ENCODE measurements around the gene FANCF. TPM values are rescaled to one million over a fixed set of nuclear protein-coding genes. Genes with fewer than 3 reads are reported as not detected.

Gene FANCF
- total and polyA plus RNA-seq, 12 donors: 5.7 to 16.1 (median 9.6) TPM

DNA sequence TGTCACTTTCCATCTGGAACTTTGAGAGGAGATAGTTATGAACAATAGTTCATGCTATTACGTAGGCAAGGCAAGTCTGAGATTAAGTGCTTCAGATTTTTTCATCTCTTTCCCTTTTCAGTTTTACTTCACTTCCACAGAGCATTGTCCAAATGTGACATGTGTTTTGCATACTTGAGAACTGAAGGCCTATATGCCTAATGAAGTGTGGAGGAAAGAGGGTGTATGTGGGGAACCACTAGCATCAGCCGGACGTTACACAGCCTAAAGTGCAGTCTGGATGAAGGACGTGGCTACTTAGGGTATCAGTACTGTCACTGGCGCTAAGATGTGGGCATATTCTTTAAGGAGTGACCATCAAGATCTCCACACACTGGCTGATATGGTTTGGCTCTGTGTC is 26.2 kb downstream of the FANCF start:
- no peak for DNase-seq
- intact Hi-C loops (cut with DNase I): no loop called here
- H3K4me1 ChIP-seq (replicated peaks in 1 of 2): no peaks in the 10 kb centered on the region
- no peak for TF ChIP-seq POLR2A (IDR thresholded peaks at IDR 0.05)
- TF ChIP-seq, protein P1, sequence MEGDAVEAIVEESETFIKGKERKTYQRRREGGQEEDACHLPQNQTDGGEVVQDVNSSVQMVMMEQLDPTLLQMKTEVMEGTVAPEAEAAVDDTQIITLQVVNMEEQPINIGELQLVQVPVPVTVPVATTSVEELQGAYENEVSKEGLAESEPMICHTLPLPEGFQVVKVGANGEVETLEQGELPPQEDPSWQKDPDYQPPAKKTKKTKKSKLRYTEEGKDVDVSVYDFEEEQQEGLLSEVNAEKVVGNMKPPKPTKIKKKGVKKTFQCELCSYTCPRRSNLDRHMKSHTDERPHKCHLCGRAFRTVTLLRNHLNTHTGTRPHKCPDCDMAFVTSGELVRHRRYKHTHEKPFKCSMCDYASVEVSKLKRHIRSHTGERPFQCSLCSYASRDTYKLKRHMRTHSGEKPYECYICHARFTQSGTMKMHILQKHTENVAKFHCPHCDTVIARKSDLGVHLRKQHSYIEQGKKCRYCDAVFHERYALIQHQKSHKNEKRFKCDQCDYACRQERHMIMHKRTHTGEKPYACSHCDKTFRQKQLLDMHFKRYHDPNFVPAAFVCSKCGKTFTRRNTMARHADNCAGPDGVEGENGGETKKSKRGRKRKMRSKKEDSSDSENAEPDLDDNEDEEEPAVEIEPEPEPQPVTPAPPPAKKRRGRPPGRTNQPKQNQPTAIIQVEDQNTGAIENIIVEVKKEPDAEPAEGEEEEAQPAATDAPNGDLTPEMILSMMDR (IDR thresholded peaks at IDR 0.05): no peak
- WGBS, 4 donors: 76 to 80% (median 76%) methylated on average over 5 of the region's 5 CpGs
- H3K27me3 ChIP-seq: no peaks in the 10 kb centered on the region
- H3K36me3 ChIP-seq (replicated peaks in 1 of 2): no peaks in the 10 kb centered on the region
- H3K4me3 ChIP-seq: no peak overlapping the region
- no peak overlapping the region for H3K27ac ChIP-seq
- H3K9me3 ChIP-seq (replicated peaks in 1 of 3): no peaks in the 10 kb centered on the region

DNA sequence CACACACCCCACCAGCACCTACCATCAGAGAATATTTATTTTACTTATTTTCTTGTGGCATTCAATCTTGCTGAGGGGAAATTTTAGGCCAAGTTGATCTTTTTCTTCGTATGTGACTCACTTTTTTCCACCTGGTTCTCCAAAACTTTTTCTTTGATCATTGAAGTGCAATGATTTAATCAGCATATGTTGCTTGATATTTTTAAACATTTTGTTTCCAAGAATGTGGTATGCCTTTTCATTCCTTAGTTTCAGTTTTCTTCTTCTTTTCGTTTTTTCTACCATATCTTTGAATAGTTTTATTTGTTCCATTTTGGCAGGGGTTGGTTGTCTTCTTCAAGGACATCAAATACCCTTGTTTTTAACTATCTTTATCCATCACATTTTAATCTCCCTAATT is 28.6 kb downstream of the FANCF start:
- H3K27me3 ChIP-seq: no peaks in the 10 kb centered on the region
- H3K9me3 ChIP-seq (replicated peaks in 1 of 3): no peaks in the 10 kb centered on the region
- no peaks in the 10 kb centered on the region for H3K36me3 ChIP-seq (replicated peaks in 1 of 2)
- intact Hi-C loops (cut with DNase I): no loop called here
- H3K27ac ChIP-seq: no peak overlapping the region
- no peak for TF ChIP-seq POLR2A (IDR thresholded peaks at IDR 0.05)
- TF ChIP-seq, protein P1 (IDR thresholded peaks at IDR 0.05): no peak
- no peak for DNase-seq
- H3K4me1 ChIP-seq (replicated peaks in 1 of 2): no peaks in the 10 kb centered on the region
- WGBS, 4 donors: 66 to 73% (median 70%) methylated on average over 2 of the region's 2 CpGs
- H3K4me3 ChIP-seq: no peak overlapping the region

DNA sequence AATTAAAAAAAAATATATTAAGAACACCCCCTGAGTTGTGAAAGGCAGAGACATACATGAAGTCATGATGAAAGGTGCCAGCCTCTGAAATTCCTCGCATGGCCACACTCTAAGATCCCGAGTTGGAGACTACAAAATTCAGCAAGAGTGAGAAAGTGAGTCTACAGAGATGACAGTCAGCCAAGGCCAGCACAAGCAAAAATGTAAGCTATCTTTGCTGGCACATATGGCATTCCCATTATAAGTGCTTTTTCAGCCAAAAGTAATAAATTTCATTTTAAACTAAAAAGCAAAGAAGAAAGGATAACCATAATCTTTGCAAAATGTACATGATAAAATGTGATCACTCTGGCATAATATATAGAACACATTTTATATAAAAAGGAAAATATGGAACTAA is 40.6 kb downstream of the FANCF start:
- TF ChIP-seq, protein P1 (IDR thresholded peaks at IDR 0.05): no peak
- no peak for TF ChIP-seq POLR2A (IDR thresholded peaks at IDR 0.05)
- no peak overlapping the region for H3K27ac ChIP-seq
- no peaks in the 10 kb centered on the region for H3K4me1 ChIP-seq (replicated peaks in 1 of 2)
- no peaks in the 10 kb centered on the region for H3K36me3 ChIP-seq (replicated peaks in 1 of 2)
- DNase-seq: no peak
- intact Hi-C loops (cut with DNase I): no loop called here
- peaks cover 0 to 6% (median 0%) of the 10 kb centered on the region in 3 donors for H3K9me3 ChIP-seq (replicated peaks in 1 of 3)
- no peak overlapping the region for H3K4me3 ChIP-seq
- no peaks in the 10 kb centered on the region for H3K27me3 ChIP-seq
- WGBS, 4 donors: 64 to 70% (median 64%) methylated on average over 2 of the region's 2 CpGs

DNA sequence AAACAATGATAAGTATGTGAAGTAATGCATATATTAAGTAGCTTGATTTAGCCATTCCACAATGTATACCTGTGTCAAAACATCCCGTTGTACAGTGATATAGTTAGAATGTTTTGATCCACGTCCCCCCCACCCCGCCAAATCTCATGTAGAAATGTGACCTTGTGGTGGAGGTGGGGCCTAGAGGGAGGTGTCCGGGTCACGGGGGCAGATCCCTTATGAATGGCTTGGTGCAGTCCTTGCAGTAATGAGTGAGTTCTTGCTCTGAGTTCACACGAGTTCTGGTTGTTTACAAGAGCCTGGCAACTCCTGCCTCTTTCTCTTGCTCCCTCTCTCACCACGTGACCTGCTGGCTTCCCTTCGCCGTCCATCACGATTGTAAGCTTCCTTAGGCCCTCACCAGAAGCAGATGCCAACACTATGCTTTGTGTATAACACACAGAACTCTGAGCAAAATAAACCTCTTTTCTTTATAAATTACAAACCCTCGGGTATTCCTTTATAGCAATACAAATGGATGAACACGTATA is 41.6 kb downstream of the FANCF start:
- H3K4me1 ChIP-seq (replicated peaks in 1 of 2): no peaks in the 10 kb centered on the region
- intact Hi-C loops (cut with DNase I): no loop called here
- no peaks in the 10 kb centered on the region for H3K36me3 ChIP-seq (replicated peaks in 1 of 2)
- H3K27me3 ChIP-seq: no peaks in the 10 kb centered on the region
- TF ChIP-seq POLR2A (IDR thresholded peaks at IDR 0.05): no peak
- TF ChIP-seq, protein P1 (IDR thresholded peaks at IDR 0.05): no peak
- no peak overlapping the region for H3K27ac ChIP-seq
- WGBS, 4 donors: 73 to 79% (median 77%) methylated on average over 12 of the region's 12 CpGs
- H3K9me3 ChIP-seq (replicated peaks in 1 of 3): peaks cover 0 to 6% (median 0%) of the 10 kb centered on the region in 3 donors
- H3K4me3 ChIP-seq: no peak overlapping the region
- no peak for DNase-seq
